Activated CD4-positive, alpha-beta T cell treated with anti-CD3 and anti-CD28 coated beads, Interleukin-2, amount 50 U/mL, for 24 hours (primary cell): ENCODE measurements around the gene TCL1B.
"Not testable (repeated sequence)": the region's sequence is repeated elsewhere in the genome, so short reads cannot be mapped to it uniquely, and the experiment has no call there.

Experiments
- DNase-seq, 2 donors: peaks; one replicate each; pipeline ENCODE4 v3.0.0-alpha.2; 2020; ENCODE audit warnings: low read depth in 1 of 2, low spot score in 1 of 2

The TCL1B gene

DNA sequence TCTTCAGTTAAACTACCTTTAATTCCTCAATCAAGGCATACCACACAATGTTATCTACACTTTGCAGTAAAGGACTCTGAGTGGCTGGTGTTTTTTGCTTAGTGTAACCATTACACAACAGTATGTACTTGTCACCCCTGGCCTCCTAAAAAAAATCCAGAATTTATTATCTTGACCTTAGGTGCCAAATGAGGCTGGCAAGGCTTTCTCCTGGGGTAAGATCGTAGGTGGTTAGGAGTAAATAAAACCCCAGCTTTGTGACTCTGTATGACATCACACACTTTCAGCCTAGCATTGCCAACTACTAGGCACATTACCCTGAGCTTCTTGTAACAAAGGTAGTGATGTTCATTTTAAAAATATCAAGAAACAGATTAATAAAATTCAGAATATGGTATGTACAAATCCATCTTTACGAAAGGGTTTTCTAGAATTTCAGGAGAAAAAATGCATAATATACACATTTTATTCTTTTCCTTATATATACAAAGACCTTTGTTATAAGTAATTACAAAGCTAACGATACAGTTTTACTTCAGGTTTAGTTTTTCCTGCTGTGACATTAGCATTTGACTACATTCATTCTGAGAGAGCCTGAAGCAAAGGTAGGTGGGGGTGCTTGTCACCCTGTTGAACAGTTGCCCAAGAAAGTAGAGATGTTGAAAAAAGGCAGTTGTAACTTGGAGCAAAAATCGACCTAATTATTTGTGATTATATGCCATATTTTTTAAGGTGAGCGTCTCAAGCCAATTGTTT is 14.2 kb downstream of the TCL1B start:
- DNase-seq, result no peak

DNA sequence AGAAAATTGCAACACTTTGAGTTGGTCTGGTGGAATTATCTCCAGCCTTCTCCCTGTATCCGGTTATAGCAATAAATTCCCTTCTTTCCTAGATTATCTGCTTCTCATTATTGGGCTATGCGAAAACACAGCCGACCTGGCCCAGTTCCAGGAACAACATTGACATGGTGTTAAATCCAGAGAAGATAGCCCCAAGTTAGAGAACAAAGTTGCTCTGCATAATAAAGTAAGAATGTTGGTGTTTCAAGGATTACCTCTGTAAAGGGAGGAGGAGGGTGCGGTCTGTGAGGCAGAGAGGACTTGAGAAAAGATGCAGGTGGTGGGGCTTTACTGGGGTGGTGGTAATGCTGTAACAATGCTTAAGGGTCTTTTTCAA is 15.6 kb downstream of the TCL1B start:
- DNase-seq, result no peak

DNA sequence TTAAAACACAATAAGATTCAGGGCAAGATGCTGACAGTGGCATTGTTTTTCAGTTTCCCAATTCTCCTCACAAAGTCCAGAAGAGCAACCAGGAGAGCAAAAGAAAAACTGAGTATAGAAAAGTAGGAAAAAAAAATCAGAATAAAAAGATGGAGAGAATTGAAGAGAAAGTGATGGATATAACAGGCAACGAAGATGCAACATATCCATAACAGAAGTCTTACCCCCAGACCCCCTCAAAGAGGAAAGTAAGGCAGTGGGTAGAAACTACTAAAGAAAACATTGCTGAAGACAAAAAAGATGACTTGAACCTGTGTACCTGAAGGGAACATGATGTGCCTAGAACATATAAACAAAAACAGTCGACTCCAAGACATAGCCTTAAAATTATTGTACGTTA is 17.1 kb downstream of the TCL1B start:
- no peak for DNase-seq

DNA sequence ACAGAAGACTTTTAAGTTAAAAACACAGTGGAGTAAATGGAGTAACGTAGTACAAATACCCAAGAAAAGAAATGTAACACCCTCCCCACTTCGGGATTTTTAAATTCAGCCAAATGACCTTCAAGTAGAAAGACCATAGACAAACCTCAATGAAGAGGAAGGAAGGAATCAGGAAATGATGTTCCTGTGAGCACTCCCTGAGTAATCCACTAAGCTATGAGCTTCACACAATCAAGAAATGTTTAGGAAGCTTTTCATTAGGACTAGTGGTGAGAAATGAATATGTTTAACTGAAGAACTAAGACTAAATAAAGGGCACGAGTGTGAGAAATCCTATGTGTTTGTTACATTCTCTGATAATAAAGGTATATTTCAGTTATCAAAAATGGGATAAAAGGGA is 17.6 kb downstream of the TCL1B start:
- DNase-seq, result no peak

DNA sequence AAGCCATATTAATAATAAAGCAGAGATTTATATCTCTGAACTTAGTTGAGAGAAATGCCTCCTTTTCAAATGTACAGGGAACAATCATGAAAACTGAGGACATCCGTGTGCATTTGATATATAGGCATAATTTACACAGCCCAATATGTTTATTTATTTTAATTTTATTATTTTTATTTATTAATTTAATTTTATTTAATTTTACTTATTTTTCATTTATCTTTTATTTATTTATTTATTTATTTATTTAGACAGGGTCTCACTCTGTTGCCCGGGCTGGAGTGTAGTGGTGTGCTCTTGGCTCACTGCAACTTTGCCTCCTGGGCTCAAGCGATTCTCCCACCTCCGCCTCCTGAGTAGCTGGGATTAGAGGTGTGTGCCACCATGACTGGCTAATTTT is 19.3 kb downstream of the TCL1B start:
- no peak for DNase-seq

DNA sequence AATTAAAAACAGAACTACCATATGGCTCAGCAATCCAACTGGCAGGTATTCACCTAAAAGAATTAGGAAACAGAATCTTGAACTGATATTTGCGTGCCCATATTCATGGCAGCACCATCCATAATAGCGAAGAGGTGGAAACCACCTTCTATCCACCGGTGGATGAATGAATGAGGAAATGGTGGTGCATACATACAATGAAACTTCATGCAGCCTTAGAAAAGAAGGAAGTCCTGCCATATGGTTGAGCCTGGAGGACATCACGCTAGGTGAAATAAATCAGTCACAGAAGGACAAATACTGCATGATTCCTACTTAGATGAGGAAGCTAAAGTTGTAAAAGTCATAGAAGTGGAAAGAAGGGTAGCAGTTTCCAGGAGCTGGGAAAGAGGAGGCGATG is 21.1 kb downstream of the TCL1B start:
- DNase-seq, result no peak

DNA sequence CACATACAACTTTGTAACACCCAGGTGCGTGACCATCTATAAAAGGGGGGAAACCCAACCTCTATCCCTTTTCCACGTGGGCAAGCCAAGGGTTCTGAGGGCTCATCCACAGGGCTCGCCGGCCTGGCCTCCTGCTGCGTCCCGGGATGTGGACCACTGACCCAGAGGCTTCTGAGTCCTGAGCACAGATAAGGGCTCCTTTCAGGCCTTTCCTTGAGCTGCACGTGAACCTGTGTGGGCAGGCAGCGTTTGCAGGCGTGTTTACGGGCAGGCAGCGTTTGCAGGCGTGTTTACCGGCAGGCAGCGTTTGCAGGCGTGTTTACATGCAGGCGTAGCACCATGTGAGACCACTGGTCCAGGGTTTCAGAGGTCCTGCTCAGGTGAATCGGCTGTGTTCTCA is 23.9 kb downstream of the TCL1B start:
- DNase-seq, result no peak

DNA sequence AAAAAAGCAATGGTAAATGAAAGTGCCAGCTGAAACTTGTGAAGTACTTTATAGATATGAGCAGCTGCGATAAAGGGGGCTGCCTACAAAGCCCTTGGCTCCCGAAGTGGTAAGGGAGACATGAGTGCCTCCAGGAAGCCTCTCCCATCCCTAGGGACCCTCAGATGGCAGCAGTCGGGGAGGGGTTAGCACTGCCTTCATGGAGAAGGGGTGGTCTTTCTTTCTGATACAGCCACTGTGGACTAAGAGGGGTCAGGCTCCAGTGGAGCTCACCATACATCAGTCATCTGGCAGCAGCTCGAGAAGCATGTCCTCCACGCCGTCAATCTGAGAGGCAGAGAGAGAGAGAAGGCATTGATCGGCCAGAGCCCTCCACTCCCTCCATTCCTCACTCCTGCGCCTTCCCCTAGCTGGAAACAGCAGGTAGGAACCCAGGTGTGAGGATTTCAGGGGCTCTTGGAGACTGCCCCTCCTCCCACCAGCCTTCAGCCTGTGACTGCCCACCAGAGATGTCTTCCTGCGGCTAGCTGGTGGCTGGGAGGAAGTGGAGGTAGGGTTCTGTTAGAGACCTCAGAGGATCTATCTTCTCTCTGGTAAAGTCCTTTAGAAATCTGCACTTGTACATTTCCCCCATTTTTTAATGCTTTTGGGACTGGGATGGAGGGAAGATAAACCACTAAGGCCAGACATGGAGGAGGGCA is 25.4 kb downstream of the TCL1B start:
- DNase-seq, result no peak

DNA sequence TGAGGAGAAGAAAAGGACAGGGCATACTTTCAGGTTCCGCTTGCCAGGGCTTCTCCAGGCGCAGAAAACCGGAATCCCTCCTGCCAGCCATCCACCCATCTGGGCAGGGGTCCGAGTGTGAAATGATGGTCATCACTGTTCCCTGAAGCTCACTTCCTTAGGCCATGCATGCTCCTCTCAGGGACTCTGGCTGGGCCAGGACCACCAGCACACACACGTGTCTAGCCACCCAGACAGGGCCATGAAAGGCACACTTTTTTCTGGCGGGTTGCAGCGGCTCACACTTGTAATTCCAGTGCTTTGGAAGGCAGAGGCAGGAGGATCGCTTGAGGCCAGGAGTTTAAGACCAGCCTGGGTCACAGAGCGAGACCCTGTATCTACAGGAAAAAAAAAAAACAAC is 26.2 kb downstream of the TCL1B start:
- DNase-seq, result no peak

DNA sequence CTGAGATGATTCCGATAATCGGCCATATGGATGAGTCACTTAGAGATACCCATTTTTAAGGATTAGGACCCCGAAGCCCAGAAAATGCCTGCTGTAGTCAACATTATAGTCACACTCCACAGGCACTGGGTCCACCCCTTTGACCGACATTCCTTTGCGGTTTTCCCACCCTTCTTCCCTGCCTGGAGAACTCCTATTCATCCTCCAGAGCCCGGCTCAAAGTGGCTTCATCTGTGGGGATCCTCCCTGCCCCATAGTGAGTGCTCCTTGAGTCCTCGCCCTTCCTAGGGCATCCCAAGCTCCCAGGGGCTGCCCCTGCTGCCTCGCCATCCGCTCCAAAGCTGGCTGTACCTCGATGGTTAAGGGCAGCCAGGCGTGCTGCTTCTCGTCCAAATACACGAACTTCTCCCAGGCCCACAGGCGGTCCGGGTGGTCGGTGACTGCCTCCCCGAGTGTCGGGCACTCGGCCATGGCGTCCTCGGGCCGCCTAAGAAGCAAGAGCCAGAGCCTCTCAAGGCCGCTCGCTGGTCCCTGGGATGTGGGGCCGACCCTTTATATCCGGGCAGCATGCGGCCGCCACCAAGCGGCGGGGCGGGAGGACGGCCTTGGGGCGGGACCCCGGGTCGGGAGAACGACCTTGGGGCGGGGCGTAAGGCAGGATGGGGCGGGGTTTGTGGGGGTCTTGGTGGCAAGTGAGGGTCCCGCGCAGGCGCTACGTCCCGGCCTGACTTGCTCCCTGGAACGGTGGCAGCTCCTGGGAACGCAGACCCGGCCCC is 27.6 kb downstream of the TCL1B start, which contains the start of gene TCL1A:
Gene TCL1A (minus strand): TSS at position 530 of the 776 bp plus-strand sequence. CDS start 59 bp downstream, at position 471.
- DNase-seq, result no peak

DNA sequence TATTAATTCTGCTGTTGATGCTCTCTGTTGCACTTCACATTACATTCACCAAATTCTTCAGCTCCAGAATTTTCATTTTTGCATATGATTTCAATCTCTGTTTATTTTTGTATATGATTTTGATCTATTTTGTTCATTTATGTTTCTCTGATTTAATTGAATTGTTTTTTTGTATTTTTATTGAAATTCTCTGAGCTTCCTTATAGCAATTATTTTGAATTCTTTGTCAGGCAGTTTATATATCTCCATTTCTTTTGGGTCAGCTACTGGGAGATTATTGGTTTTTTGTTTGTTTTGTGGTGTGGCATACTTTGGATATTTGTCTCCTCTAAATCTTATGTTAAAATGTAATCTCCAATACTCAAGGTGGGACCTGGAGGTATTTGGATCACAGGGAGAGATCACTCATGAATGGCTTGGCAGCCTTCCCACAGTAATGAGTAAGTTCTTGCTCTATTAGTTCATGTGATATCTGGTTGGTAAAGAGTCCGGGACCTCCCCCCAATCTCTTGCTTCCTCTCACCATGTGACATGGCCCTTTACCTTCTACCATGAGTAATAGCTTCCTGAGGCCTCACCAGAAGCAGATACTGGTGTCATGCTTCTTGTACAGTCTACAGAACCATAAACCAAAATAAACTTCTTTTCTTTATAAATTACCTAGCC is 36.4 kb downstream of the TCL1B start:
- no peak for DNase-seq

DNA sequence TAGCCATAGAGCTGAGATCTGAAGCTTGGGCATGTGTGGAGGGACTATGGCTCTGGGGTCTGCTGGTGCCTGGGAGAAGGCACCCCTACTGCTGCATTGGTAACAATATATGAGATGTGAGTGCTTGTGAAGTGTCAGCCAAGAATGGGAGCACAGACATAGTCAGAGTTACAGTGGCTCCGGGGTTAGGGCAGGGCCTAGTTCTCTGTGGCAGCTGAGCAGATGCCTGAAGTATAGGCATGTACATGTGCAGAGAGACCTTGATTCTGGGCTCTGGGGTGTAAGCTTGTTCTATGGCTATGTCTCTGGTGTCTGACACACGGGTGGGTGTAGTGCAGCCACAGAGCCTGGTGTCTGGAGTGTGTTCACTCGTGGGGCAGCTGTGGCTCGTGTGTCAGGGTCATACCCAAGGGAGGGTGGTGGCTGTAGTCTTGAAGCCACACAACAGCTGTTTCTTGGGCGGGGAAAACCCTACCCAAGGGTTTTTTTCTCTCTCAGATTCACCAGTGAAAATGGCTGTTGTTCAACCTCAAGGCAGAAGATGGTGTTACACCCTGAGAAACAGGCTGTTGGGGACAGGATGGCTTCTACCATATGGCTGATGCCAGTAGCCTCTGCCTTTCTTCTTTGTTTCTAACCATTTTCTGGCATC is 39.6 kb downstream of the TCL1B start:
- no peak for DNase-seq

DNA sequence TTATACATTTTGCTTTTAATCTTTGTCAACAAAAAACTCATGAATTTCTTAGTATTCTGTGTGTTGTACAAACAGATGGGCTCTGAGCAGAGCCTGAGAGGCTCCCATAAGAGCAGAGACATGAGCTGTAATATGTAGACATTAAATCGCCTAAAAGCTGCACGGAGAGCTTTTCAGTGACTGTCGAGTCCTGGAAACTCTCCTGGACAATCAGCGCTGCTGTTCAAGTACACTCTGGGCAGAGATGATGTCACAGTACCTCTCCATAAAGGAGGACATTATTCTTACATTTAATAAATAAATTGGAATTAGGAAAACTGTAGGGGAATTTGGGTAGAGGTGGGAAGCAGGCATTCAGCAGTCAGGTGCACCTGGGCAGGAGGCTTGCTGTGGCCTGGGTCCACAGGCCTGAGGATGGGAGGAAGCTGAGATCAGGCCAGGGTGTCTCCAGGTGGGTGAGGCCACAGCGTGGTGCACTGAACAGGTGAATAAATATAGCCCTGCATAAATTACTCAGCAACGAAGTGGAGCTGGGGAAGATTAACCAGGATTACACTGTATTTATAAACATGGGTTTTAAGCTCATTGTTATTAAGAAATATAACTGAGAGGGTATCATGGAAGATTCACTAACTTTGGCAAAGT is 41.0 kb downstream of the TCL1B start:
- no peak for DNase-seq

DNA sequence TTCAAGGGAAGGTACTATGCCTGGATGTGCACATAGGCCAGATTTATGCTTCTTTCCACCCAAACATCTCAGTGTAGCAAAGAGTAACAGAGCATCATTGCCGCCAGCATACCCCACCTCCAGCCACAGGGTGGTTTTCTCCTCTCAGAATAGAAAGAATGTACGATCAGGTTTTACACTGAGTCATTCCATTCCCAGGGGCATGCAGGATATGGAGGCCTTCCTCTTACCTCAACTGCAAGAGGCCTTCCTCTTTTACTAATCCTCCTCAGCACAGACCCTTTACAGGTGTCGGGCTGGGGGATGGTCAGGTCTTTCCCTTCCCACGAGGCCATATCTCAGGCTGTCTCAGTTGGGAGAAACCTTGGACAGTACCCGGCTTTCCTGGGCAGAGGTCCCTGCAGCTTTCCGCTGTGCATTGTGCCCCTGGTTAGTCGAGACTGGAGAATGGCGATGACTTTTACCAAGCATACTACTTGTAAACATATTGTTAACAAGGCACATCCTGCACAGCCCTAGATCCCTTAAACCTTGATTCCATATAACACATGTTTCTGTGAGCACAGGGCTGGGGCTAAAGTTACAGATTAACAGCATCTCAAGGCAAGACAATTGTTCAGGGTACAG is 43.3 kb downstream of the TCL1B start:
- DNase-seq, result not testable (repeated sequence)

DNA sequence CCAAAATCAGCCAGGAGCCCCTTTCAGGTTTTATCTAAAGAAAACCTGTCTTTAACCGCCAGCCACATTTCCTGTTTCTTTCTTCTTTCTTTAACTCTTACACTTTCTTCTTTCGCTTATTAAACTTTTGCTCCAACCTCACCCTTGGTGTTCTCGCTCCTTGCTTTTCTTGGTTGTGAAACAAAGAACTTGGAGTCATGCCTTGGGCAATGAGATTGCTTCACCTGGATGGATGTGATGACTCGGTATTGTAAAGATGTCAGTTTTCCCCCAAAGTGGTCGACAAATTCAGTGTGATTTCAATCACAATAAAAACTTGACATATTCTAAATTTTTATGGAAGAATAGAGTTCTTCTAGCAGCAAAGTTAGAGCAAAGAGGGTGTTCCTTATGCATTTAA is 43.9 kb downstream of the TCL1B start:
- DNase-seq, result no peak

DNA sequence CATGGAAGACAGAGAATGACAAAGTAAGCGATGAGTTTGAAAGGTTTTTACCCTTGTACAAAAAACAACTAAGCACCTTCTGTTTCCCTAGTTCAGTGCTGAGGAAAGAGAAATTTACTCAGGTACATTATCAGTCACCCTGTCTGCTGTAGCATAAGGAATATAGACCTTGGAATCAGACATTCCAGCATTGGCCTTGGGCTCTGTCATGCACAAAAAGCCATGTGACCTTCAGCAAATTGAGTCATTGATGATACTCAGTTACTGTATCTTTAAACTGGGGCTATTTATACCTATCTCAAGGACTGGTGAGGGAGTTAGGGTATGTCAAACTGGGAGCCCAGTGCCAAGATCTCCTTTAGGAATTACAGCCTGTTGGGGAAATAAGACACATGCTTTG is 47.0 kb downstream of the TCL1B start:
- no peak for DNase-seq

DNA sequence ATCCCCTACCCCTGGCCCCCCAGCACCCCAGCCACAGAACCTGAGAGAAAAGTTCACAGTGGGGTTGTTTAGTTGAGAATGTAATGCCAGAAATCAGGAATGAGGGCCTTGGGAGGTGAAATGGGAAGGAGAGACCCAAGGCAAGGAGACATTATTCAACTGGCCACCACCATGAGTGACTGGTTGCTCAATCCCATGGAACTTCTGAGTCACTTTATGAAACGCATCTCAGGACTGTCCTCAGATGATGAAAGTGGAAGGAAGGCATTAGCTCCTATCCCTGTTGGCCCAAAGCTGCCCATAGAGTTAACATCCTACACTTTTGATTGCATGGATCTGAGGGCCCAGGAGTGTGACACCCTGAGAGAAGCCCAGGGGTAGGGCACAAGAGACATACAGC is 53.1 kb downstream of the TCL1B start:
- no peak for DNase-seq

DNA sequence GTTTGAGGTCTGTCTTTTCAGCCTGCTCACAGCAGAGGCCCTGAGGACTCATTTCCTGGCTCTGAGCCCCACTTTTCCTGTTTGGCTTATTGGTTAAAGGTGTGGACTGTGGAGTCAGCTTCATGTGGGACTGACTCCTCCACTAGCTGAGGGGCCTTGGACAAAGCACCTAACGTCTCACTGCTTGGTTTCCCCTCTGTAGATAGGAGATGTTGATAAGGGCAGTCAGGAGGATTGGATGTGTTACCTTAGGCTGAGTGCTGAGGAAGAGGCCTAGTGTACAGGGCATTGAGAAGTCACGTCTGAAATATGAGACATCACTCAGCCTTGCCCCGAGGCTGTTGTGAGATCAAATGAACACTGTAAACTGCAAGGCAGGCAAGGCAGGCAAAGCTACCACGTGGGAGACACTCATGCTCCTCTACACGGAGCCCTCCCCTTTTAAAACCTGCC is 54.8 kb downstream of the TCL1B start:
- no peak for DNase-seq

DNA sequence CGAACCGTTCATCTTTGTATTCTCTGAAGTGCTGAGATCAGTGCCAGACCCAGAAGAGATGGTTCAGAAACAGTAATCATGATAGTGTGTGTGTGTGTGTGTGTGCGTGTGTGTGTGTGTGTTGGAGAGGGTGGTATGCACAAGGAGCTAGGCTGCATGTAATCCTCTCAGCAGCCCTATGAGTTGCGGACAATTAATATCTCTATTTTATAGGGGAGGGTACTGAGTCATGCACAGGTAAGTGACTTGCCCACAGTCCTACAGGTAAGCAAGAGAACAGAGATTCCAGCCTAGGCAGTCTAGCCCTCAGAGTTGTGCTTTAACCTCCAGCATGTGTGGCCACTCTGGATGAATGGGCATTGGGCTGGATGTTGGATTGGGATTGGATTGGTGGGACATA is 55.6 kb downstream of the TCL1B start:
- DNase-seq, result no peak
